Measurements from ENCODE around the gene ALDH3B1.

GRCh38 chr11:68013611-68014156, 3.6 kb downstream of the ALDH3B1 start:
- TF ChIP-seq CTCF (conservative IDR thresholded peaks at IDR 0.05) = no peak
- no peak for TF ChIP-seq EZH2 (IDR thresholded peaks at IDR 0.05; ENCODE audit: low read depth)
